Colonic mucosa (tissue), 4 donors: ENCODE data around the gene ZNF621. TPM values are rescaled to one million over a fixed set of nuclear protein-coding genes. Genes with fewer than 3 reads are reported as not detected.

Experiments used
- DNase-seq: peaks from one replicate; pipeline ENCODE4 v3.0.0-alpha.2; 2020
- H3K27ac ChIP-seq: fragments of 200-600 bp; one replicate; pipeline ENCODE4 v1.8.0; 2021
- H3K27me3 ChIP-seq: fragments of 200-600 bp; one replicate; pipeline ENCODE4 v1.8.0; 2021
- H3K36me3 ChIP-seq: fragments of 200-600 bp; one replicate; pipeline ENCODE4 v1.8.0; 2021
- H3K4me1 ChIP-seq: fragments of 200-600 bp; one replicate; pipeline ENCODE4 v1.8.0; 2021; ENCODE audit warnings: mild to moderate bottlenecking
- H3K4me3 ChIP-seq: fragments of 200-600 bp; one replicate; pipeline ENCODE4 v1.8.0; 2021
- H3K9ac ChIP-seq, 2 donors: one replicate each; pipeline ENCODE4 v1.7.0; 2013; ENCODE audit warnings: control low read depth in 2 of 2, low read depth in 2 of 2, low read length in 2 of 2
- H3K9me3 ChIP-seq: fragments of 200-600 bp; one replicate; pipeline ENCODE4 v1.8.0; 2021
- CTCF ChIP-seq: fragments of 200-600 bp; IDR thresholded peaks from one replicate; pipeline ENCODE4 v1.8.0; 2022; ENCODE audit warnings: antibody characterized with exemption, mild to moderate bottlenecking
- intact Hi-C: fragments of 100-400 bp; cut with DNase I; formaldehyde crosslinking; loops from one replicate; pipeline ENCODE4 v1.14.1; 2022
- total RNA-seq, 2 donors: library from RNA; stranded (reverse); fragmentation: NEBNext Ultra II Directional in 1 of 2; extraction: Animal tissue kit (Norgen Biotek cat#: 25700) in 1 of 2; gene quantifications; one replicate each; pipeline ENCODE4 v1.2.1, GENCODE V29; 2021
- donor health status: healthy.
- donor health status: DM: no; HTN: no; CAD: no.
- donor health status: DM: no; HTN: no; CAD: no.

Gene ZNF621
- total RNA-seq, 2 donors from 2014 or later: 13.5 to 14.3 TPM

- intact Hi-C loops: no loop called here
- Histone ChIP-seq H3K36me3 (no peaks in the 10 kb centered on the region), H3K4me1 (peaks cover 3% of the 10 kb centered on the region), H3K9me3 (no peaks in the 10 kb centered on the region), H3K27me3 (no peaks in the 10 kb centered on the region), H3K9ac (peak within 1 kb of the TSS; percentile 76 to 89), H3K4me3 (peak within 1 kb of the TSS; percentile 68), H3K27ac (peak within 1 kb of the TSS; percentile 5)
- peak; percentile 80 for DNase-seq
- peak; percentile 16 for TF ChIP-seq CTCF
Observed at GRCh38 chr3:40505599-40506462, 18.9 kb upstream of the ZNF621 start, which contains the start of gene ZNF620. Gene ZNF620, plus strand, starts transcription at chr3:40506039. Its CDS starts 314 bp downstream, at chr3:40506353.

- Histone ChIP-seq H3K4me3 (no peak overlapping the region), H3K27me3 (no peaks in the 10 kb centered on the region), H3K9ac (no peak overlapping the region), H3K36me3 (no peaks in the 10 kb centered on the region), H3K9me3 (no peaks in the 10 kb centered on the region), H3K4me1 (no peaks in the 10 kb centered on the region), H3K27ac (no peak overlapping the region)
- intact Hi-C loops: no loop called here
- no peak for TF ChIP-seq CTCF
- no peak for DNase-seq
Observed at GRCh38 chr3:40511031-40511718, 13.6 kb upstream of the ZNF621 start.

- Histone ChIP-seq H3K4me1 (no peaks in the 10 kb centered on the region), H3K9ac (no peak overlapping the region), H3K36me3 (no peaks in the 10 kb centered on the region), H3K9me3 (no peaks in the 10 kb centered on the region), H3K27me3 (no peaks in the 10 kb centered on the region), H3K27ac (no peak overlapping the region), H3K4me3 (no peak overlapping the region)
- no peak for TF ChIP-seq CTCF
- DNase-seq: no peak
- intact Hi-C loops: no loop called here
Observed at GRCh38 chr3:40516201-40516600, 8.6 kb upstream of the ZNF621 start.

GRCh38 chr3:40518067-40518466 lies 6.7 kb upstream of the ZNF621 start:
- Histone ChIP-seq H3K4me1 (no peaks in the 10 kb centered on the region), H3K36me3 (no peaks in the 10 kb centered on the region), H3K27ac (no peak overlapping the region), H3K9me3 (no peaks in the 10 kb centered on the region), H3K9ac (no peak overlapping the region), H3K4me3 (no peak overlapping the region), H3K27me3 (no peaks in the 10 kb centered on the region)
- intact Hi-C loops: no loop called here
- no peak for DNase-seq
- no peak for TF ChIP-seq CTCF

GRCh38 chr3:40518848-40519247 lies 5.9 kb upstream of the ZNF621 start:
- no peaks in the 10 kb centered on the region for H3K4me1 ChIP-seq
- no peaks in the 10 kb centered on the region for H3K27me3 ChIP-seq
- TF ChIP-seq CTCF: no peak
- no peak overlapping the region for H3K9ac ChIP-seq
- no peaks in the 10 kb centered on the region for H3K9me3 ChIP-seq
- H3K36me3 ChIP-seq: no peaks in the 10 kb centered on the region
- no peak overlapping the region for H3K27ac ChIP-seq
- no peak for DNase-seq
- H3K4me3 ChIP-seq: no peak overlapping the region
- intact Hi-C loops: no loop called here
